Measurements from ENCODE around the gene TMPRSS3.

Gene TMPRSS3

DNA sequence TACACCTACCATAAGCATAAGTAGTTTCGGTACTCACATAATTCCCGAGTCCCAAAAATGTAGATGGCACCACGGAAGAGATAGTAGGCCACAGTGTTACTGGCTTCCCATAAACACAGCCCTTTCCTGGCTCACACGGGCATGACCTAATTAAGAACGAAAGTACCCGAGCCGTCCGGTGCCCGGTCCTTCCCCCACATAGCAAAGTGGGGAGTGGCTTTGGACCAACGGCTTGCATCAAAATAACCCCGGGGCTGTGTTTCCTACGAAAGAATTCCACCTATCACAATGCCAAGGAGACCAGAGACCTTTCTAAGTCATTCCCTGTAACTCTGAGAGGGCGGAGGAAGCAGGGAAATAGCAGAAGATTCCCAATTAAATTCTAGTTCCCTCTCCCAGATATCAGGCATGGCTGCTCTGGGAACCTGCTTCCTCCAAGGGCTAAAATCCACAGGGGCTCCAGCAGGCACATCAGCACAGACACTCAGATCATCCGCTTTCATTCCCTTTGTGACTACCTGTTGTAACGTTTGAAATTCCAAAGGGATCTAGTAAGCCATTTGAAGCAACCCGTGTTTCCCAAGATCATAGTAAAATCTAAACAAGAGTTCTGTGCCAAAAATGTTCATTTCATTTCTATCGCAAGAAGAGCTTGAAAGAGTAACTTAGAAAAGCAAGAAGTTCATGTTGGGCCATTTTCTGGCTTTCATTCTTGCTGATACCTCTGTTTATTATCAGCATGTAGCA is at the start of gene TMPRSS3:
TSS of gene TMPRSS3 (minus strand) at position 148 of the 747 bp plus-strand sequence. CDS start 635 bp downstream, outside the sequence.
- TF ChIP-seq, protein P1, sequence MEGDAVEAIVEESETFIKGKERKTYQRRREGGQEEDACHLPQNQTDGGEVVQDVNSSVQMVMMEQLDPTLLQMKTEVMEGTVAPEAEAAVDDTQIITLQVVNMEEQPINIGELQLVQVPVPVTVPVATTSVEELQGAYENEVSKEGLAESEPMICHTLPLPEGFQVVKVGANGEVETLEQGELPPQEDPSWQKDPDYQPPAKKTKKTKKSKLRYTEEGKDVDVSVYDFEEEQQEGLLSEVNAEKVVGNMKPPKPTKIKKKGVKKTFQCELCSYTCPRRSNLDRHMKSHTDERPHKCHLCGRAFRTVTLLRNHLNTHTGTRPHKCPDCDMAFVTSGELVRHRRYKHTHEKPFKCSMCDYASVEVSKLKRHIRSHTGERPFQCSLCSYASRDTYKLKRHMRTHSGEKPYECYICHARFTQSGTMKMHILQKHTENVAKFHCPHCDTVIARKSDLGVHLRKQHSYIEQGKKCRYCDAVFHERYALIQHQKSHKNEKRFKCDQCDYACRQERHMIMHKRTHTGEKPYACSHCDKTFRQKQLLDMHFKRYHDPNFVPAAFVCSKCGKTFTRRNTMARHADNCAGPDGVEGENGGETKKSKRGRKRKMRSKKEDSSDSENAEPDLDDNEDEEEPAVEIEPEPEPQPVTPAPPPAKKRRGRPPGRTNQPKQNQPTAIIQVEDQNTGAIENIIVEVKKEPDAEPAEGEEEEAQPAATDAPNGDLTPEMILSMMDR (IDR thresholded peaks at IDR 0.05), result no peak

- TF ChIP-seq, protein P1 (IDR thresholded peaks at IDR 0.05), result no peak
Measured at GRCh38 chr21:42445311-42445710, 49.5 kb upstream of the TMPRSS3 start.

DNA sequence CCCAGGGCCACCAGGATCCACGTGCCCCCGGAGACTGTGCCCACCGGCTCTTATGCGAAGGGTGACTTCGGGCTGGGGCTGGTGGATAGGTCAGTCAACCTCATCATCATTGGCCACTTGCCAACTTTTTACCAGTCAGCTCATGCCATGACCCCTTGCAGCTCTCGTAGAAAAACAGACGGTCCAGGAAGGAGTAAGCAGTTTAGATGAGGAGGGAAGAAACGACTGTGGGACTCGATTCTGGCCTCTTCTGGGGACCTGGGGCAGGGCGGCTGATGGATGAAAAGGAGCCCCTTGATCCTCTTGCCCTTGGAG is 48.9 kb upstream of the TMPRSS3 start:
- TF ChIP-seq, protein P1 (IDR thresholded peaks at IDR 0.05), result no peak

DNA sequence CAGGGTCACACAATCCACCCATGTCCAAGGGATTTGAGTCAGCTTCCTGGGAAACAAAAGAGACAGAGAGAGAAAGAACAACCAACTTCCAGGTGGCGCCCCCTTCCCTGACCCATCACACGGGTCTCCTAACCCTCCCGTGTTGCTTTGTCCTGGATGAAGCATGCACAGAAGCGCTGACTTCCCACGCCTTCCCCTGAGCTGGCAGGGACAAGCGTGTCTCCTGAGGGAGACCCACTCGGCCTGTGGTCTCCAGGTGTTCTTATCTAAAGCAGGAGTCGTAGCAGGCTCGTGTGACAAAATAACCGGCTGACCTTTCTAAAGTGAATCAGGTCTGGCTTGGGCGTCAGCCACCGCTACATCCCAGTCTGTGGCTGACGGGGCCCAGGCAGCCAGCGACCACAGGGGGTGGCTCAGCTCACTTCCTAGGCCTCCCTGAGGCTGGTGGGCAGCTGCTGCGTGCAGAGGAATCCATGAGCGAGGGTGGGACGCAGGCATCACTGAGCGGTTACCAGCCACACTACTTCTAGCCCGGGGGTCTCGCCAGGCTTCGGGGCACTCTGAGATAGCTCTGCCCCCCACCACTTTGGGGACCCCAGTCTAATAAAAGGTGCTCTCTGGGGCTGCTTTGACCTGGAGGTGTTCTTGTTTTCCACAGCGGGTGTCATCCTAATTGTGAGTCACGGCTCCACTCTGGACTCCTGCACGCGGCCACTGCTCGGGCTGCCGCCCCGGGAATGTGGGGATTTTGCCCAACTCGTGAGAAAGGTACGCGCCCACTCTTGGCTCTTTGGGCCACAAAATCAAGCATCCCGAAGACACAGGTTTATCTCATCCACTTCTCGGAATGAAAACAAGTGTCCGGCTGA is 48.3 kb upstream of the TMPRSS3 start:
- TF ChIP-seq, protein P1 (IDR thresholded peaks at IDR 0.05), result no peak

DNA sequence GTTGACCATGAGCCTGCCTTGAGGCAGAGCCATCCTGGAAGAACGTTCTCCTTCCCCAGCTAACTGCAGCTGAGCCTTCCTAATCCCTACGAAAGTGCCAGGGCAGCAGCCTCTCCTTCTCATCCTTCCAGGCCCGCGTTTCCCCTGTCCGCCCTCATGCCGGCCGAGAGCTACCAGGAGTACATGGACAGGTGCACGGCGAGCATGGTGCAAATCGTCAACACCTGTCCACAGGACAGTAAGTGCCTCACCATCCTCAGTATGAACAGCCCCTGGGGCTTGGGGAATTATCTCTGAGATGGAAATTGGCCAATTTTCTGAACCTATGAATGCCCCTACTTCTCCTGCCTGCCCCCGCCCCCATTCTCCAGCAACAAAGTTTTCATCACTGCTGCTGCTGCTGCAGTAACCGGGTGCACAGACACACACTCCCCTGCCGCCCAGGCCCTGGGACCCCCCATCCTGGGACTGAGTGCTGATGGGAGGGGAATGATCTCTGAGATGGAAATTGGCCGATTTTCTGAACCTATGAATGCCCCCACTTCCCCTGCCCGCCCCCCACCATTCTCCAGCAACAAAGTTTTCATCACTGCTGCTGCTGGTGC is 47.4 kb upstream of the TMPRSS3 start:
- TF ChIP-seq, protein P1 (IDR thresholded peaks at IDR 0.05), result no peak

GRCh38 chr21:42441963-42442362 is 46.1 kb upstream of the TMPRSS3 start:
- TF ChIP-seq, protein P1 (IDR thresholded peaks at IDR 0.05), result no peak

DNA sequence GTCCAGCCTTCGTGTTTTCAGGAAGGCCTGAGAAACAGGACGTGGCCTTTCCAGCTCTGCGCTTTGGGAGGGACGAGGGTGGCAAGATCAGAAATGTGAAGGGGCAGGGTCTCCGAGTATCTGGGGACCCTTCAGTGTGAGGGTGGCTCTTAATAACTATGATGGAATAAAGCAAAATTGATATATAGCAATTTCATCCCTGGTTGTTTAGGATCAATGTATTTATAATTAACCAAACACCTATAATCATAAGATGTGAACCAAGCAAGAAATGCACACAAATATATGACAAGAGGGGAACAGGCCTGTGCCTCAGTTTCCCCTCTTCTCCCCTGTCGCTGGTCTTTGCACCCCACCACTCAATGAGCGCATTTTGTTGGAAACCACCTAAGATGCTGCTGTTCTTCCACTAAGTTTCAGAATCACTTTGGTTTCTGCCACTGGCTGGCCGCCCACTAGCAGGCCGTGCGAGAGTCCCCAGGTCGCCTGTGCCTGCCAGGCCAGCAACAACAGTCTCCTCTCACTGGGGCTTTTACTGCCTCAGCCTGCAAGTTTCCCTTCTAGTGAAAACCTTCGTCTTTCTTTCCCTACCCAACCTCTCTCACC is 44.4 kb upstream of the TMPRSS3 start:
- TF ChIP-seq, protein P1 (IDR thresholded peaks at IDR 0.05), result no peak
